ENCODE results near the gene HGS.

DNA sequence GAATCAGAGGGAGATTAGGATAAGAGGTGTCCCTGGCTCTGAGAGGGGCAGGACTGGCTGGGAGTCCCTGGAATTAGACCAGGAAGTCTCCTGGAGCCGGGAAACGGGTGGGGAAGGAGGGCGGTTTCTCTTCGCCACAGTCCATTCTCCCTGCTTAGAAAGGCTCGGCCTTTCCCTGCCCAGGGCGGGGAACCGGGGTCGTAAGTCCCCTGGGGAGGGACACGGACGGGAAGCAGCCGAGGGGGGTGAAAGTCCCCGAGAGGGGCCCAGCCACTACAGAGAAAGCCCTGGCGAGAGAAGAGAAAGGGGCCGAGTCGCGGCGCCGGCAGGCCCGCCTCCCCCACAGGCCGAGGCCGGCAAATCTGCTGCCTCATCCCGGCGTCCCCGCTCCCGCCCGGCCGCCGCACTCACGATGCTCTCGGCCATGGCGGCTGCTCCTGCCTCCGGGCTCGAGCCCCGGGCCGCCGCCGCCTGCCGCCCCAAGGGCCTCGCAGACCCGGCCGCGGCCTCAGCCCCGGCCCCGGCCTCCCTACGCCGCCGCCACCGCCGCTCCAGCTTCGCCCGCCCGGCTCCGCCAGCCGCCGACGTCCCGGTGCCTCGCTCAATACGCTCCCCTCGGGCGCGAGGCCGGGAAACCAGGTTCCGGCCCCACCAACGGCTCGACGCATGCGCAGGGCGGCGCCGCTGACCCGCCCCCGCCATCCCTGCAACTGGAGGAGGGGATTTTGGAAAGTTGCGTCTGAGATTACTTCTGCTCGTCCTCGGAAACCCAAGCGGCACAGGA is 47.1 kb upstream of the HGS start, which contains the start of the genes NPLOC4 and TSPAN10:
- TF ChIP-seq YY1 (IDR thresholded peaks at IDR 0.05; ENCODE audit: insufficient read depth, insufficient read length) (no peak), ZNF274 (IDR thresholded peaks at IDR 0.05; ENCODE audit: low read depth, low read length) (no peak)

Measured in NT2/D1 (cell line).